KOPT-K1 (cell line): ENCODE results near the gene INPP5E.
"Not testable (repeated sequence)": the region's sequence is repeated elsewhere in the genome, so short reads cannot be mapped to it uniquely, and the experiment has no call there.

Experiments used
- H3K27ac ChIP-seq: fragments of 200-600 bp; sonication (generic); 2 replicates; pipeline ENCODE4 v1.5.1; 2016; ENCODE audit warnings: antibody characterized with exemption, mild to moderate bottlenecking, low read depth, low read length; ENCODE audit not compliant: poor library complexity, severe bottlenecking
- H3K36me3 ChIP-seq: fragments of 200-600 bp; sonication (generic); 2 replicates; pipeline ENCODE4 v1.5.1; 2017; ENCODE audit warnings: antibody characterized with exemption, mild to moderate bottlenecking, low read length, moderate library complexity; ENCODE audit not compliant: insufficient read depth
- H3K9me3 ChIP-seq: fragments of 200-600 bp; sonication (generic); 2 replicates; pipeline ENCODE4 v1.5.1; 2017; ENCODE audit warnings: antibody characterized with exemption, low read length, mild to moderate bottlenecking; ENCODE audit not compliant: insufficient read depth, poor library complexity, severe bottlenecking

The INPP5E gene

GRCh38 chr9:136411378-136411777, 28.3 kb downstream of the INPP5E start:
- Histone ChIP-seq H3K9me3 (no peaks in the 10 kb centered on the region), H3K36me3 (peaks cover 60% of the 10 kb centered on the region), H3K27ac (peak overlapping the region; percentile 76)

- Histone ChIP-seq H3K36me3 (peaks cover 59% of the 10 kb centered on the region), H3K27ac (peak within 1 kb of the TSS; percentile 76)
Observed at GRCh38 chr9:136410500-136411287, 29.0 kb downstream of the INPP5E start, which contains the start of the genes ENTR1 and PMPCA. Gene ENTR1 (minus strand): TSS chr9:136410614. CDS start chr9:136410397, 217 bp downstream. Gene PMPCA (plus strand): TSS chr9:136410658. CDS start chr9:136410669, 11 bp downstream.

GRCh38 chr9:136409557-136410455, 29.8 kb downstream of the INPP5E start:
- Histone ChIP-seq H3K9me3 (no peaks in the 10 kb centered on the region), H3K27ac (peak overlapping the region; percentile 76), H3K36me3 (peaks cover 60% of the 10 kb centered on the region)

More at GRCh38 chr9:136410500-136411287, 29.0 kb downstream of the INPP5E start, which contains the start of the genes ENTR1 and PMPCA:
- H3K9me3 ChIP-seq = no peaks in the 10 kb centered on the region

- Histone ChIP-seq H3K27ac (no peak overlapping the region), H3K9me3 (no peaks in the 10 kb centered on the region), H3K36me3 (peaks cover 51% of the 10 kb centered on the region)
Observed at GRCh38 chr9:136407911-136408310, 31.7 kb downstream of the INPP5E start.

- peaks cover 52% of the 10 kb centered on the region for H3K36me3 ChIP-seq
- H3K9me3 ChIP-seq, H3K27ac ChIP-seq: not testable (repeated sequence)
Observed at GRCh38 chr9:136407061-136407460, 32.6 kb downstream of the INPP5E start.

- not testable (repeated sequence) for H3K9me3 ChIP-seq, H3K27ac ChIP-seq
- peaks cover 58% of the 10 kb centered on the region for H3K36me3 ChIP-seq
Observed at GRCh38 chr9:136405904-136406303, 33.7 kb downstream of the INPP5E start.

GRCh38 chr9:136405481-136405880, 34.2 kb downstream of the INPP5E start:
- H3K9me3 ChIP-seq = no peaks in the 10 kb centered on the region
- no peak overlapping the region for H3K27ac ChIP-seq
- H3K36me3 ChIP-seq = peaks cover 58% of the 10 kb centered on the region

- Histone ChIP-seq H3K36me3 (peaks cover 58% of the 10 kb centered on the region), H3K9me3 (no peaks in the 10 kb centered on the region), H3K27ac (peak overlapping the region; percentile 42)
Observed at GRCh38 chr9:136404801-136405136, 34.9 kb downstream of the INPP5E start.

GRCh38 chr9:136403915-136404800, 35.5 kb downstream of the INPP5E start:
- Histone ChIP-seq H3K36me3 (peaks cover 58% of the 10 kb centered on the region), H3K9me3 (no peaks in the 10 kb centered on the region), H3K27ac (peak overlapping the region; percentile 42)

GRCh38 chr9:136403538-136403914, 36.1 kb downstream of the INPP5E start:
- Histone ChIP-seq H3K36me3 (peaks cover 60% of the 10 kb centered on the region), H3K27ac (peak overlapping the region; percentile 40)

GRCh38 chr9:136402067-136402466, 37.6 kb downstream of the INPP5E start:
- H3K27ac ChIP-seq = no peak overlapping the region
- H3K36me3 ChIP-seq = peaks cover 60% of the 10 kb centered on the region
- H3K9me3 ChIP-seq = no peaks in the 10 kb centered on the region

More at GRCh38 chr9:136403538-136403914, 36.1 kb downstream of the INPP5E start:
- H3K9me3 ChIP-seq = no peaks in the 10 kb centered on the region

GRCh38 chr9:136401173-136401922, 38.3 kb downstream of the INPP5E start:
- Histone ChIP-seq H3K36me3 (peaks cover 62% of the 10 kb centered on the region), H3K27ac (no peak overlapping the region), H3K9me3 (no peaks in the 10 kb centered on the region)

GRCh38 chr9:136400038-136400834, 39.4 kb downstream of the INPP5E start, which contains the start of gene SNAPC4:
Gene SNAPC4 (minus strand): TSS chr9:136400170. CDS start chr9:136398428, 1,742 bp downstream.
- peaks cover 63% of the 10 kb centered on the region for H3K36me3 ChIP-seq
- H3K9me3 ChIP-seq = no peaks in the 10 kb centered on the region
- H3K27ac ChIP-seq = peak within 1 kb of the TSS; percentile 52
